ENCODE results near the gene FBXO30. TPM values are rescaled to one million over a fixed set of nuclear protein-coding genes. Genes with fewer than 3 reads are reported as not detected.

FBXO30 gene
- total and polyA plus RNA-seq, 3 experiments from 2014 or later: 1.5 to 8.4 (median 7.9) TPM

- CTCF ChIA-PET: no interaction called here
- Mint-ChIP-seq H3K4me3 (no peak overlapping the region), H3K36me3 (peaks cover 26 to 40% (median 37%) of the 10 kb centered on the region in 3 donors), H3K27ac (peak overlapping the region in 1 of 8 donors; percentile 20), H3K9me3 (no peaks in the 10 kb centered on the region), H3K4me1 (peaks cover 10 to 51% (median 42%) of the 10 kb centered on the region in 3 donors), H3K27me3 (no peaks in the 10 kb centered on the region)
- H3K27me3 ChIP-seq (ENCODE audit: insufficient read depth, low read length, poor library complexity, severe bottlenecking): no peaks in the 10 kb centered on the region
- no peak for DNase-seq
- no peak overlapping the region for H3K4me3 ChIP-seq (ENCODE audit: low read length)
- H3K36me3 ChIP-seq (ENCODE audit: insufficient read depth, low read length): no peaks in the 10 kb centered on the region
- no peaks in the 10 kb centered on the region for H3K9me3 ChIP-seq (ENCODE audit: low read length)
- no peaks in the 10 kb centered on the region for H3K4me1 ChIP-seq (ENCODE audit: insufficient read depth, low read length)
- no peak overlapping the region for H3K27ac ChIP-seq (ENCODE audit: low read depth, low read length)
- POLR2A ChIA-PET: no interaction called here
These were observed 12.5 kb downstream of the FBXO30 start for GRCh38 chr6:145802141-145802540.

DNA sequence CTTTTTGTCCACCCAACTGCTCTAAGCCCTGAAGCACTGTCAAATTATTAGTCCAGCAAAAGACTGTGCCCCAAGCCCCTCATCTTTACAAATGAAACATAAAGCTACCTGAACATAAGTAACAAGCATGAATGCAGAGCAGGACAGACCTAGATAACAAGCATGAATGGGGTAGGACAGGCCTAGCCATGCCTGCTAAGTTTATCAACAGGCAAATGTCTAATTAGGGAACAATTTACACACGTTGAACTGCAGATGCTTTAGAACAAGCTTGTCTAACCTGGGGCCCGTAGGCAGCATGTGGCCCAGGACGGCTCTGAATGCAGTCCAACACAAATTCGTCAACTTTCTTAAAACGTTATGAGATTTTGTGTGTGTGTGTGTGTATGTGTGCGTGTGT lies 13.6 kb downstream of the FBXO30 start:
- Histone ChIP-seq H3K9me3 (ENCODE audit: low read length) (no peaks in the 10 kb centered on the region), H3K27me3 (ENCODE audit: insufficient read depth, low read length, poor library complexity, severe bottlenecking) (no peaks in the 10 kb centered on the region), H3K4me3 (ENCODE audit: low read length) (no peak overlapping the region), H3K36me3 (ENCODE audit: insufficient read depth, low read length) (no peaks in the 10 kb centered on the region), H3K27ac (ENCODE audit: low read depth, low read length) (no peak overlapping the region), H3K4me1 (ENCODE audit: insufficient read depth, low read length) (no peaks in the 10 kb centered on the region)
- DNase-seq: no peak
- H3K27me3 Mint-ChIP-seq: no peaks in the 10 kb centered on the region
- peaks cover 30 to 37% (median 34%) of the 10 kb centered on the region in 3 donors for H3K36me3 Mint-ChIP-seq
- H3K4me3 Mint-ChIP-seq: no peak overlapping the region
- H3K9me3 Mint-ChIP-seq: no peaks in the 10 kb centered on the region
- H3K27ac Mint-ChIP-seq: no peak overlapping the region
- H3K4me1 Mint-ChIP-seq: peaks cover 13 to 57% (median 44%) of the 10 kb centered on the region in 3 donors
- ChIA-PET POLR2A (no interaction called here), CTCF (no interaction called here)

DNA sequence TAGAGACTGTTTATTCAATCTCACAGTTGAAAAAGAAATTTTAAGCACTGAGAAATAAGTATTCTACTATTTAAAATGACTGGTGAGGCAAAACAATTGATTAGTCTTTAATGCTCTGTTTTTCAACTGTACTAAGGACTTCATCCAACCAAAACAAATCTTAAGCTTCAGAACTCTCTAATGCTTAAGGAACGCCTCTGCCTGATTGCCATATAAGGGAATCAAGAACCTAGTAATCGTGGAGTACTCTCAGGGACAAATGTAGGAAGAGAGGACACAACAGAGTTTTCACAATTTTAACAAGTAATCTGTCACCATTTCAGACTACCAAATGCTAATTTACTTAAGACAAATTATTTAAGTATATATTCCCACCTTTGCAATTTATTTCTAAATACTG lies 16.1 kb downstream of the FBXO30 start:
- H3K27me3 ChIP-seq (ENCODE audit: insufficient read depth, low read length, poor library complexity, severe bottlenecking): no peaks in the 10 kb centered on the region
- H3K9me3 ChIP-seq (ENCODE audit: low read length): no peaks in the 10 kb centered on the region
- DNase-seq: no peak
- H3K4me1 ChIP-seq (ENCODE audit: insufficient read depth, low read length): no peaks in the 10 kb centered on the region
- ChIA-PET CTCF (no interaction called here), POLR2A (no interaction called here)
- H3K27me3 Mint-ChIP-seq: no peaks in the 10 kb centered on the region
- H3K27ac ChIP-seq (ENCODE audit: low read depth, low read length): no peak overlapping the region
- peaks cover 14 to 17% (median 17%) of the 10 kb centered on the region in 3 donors for H3K36me3 Mint-ChIP-seq
- H3K27ac Mint-ChIP-seq: no peak overlapping the region
- H3K4me1 Mint-ChIP-seq: peaks cover 12 to 40% (median 29%) of the 10 kb centered on the region in 3 donors
- H3K36me3 ChIP-seq (ENCODE audit: insufficient read depth, low read length): no peaks in the 10 kb centered on the region
- no peak overlapping the region for H3K4me3 ChIP-seq (ENCODE audit: low read length)
- peaks cover 0 to 2% (median 0%) of the 10 kb centered on the region in 5 donors for H3K9me3 Mint-ChIP-seq
- H3K4me3 Mint-ChIP-seq: no peak overlapping the region

- POLR2A ChIA-PET: no interaction called here
- no peaks in the 10 kb centered on the region for H3K27me3 ChIP-seq (ENCODE audit: insufficient read depth, low read length, poor library complexity, severe bottlenecking)
- H3K27ac Mint-ChIP-seq: no peak overlapping the region
- H3K4me1 Mint-ChIP-seq: no peaks in the 10 kb centered on the region
- H3K36me3 ChIP-seq (ENCODE audit: insufficient read depth, low read length): no peaks in the 10 kb centered on the region
- H3K36me3 Mint-ChIP-seq: peaks cover 9 to 50% (median 23%) of the 10 kb centered on the region in 3 donors
- H3K9me3 ChIP-seq (ENCODE audit: low read length): no peaks in the 10 kb centered on the region
- no peaks in the 10 kb centered on the region for H3K4me1 ChIP-seq (ENCODE audit: insufficient read depth, low read length)
- H3K9me3 Mint-ChIP-seq: peaks cover 0 to 24% (median 12%) of the 10 kb centered on the region in 5 donors
- no peak overlapping the region for H3K4me3 ChIP-seq (ENCODE audit: low read length)
- CTCF ChIA-PET: no interaction called here
- H3K27ac ChIP-seq (ENCODE audit: low read depth, low read length): no peak overlapping the region
- H3K27me3 Mint-ChIP-seq: no peaks in the 10 kb centered on the region
- DNase-seq: no peak
- H3K4me3 Mint-ChIP-seq: no peak overlapping the region
These were observed 25.2 kb downstream of the FBXO30 start for GRCh38 chr6:145789443-145789842.

DNA sequence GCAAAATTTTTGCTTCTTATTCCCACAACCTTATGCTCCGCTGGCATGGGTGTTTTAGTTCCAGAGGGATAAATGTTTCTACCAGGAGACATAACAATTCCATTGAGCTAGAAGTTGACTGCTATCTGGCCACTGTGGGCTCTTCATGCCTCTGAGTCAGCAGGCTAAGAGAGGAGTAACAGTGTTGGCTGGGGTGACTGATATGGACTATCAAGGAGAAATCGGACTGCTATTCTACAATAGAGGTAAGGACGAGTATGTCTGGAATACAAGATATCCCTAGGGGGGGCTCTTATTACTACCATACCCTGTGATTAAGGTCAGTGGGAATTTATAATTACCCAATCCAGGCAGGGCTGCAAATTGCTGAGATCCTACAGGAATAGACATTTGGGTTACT lies 26.9 kb downstream of the FBXO30 start:
- H3K9me3 ChIP-seq (ENCODE audit: low read length): no peaks in the 10 kb centered on the region
- DNase-seq: no peak
- H3K27ac Mint-ChIP-seq: no peak overlapping the region
- H3K4me3 Mint-ChIP-seq: no peak overlapping the region
- CTCF ChIA-PET: no interaction called here
- peaks cover 0 to 22% (median 14%) of the 10 kb centered on the region in 5 donors for H3K9me3 Mint-ChIP-seq
- H3K36me3 ChIP-seq (ENCODE audit: insufficient read depth, low read length): no peaks in the 10 kb centered on the region
- H3K4me1 ChIP-seq (ENCODE audit: insufficient read depth, low read length): no peaks in the 10 kb centered on the region
- no peaks in the 10 kb centered on the region for H3K27me3 Mint-ChIP-seq
- no peaks in the 10 kb centered on the region for H3K27me3 ChIP-seq (ENCODE audit: insufficient read depth, low read length, poor library complexity, severe bottlenecking)
- POLR2A ChIA-PET: no interaction called here
- H3K4me1 Mint-ChIP-seq: no peaks in the 10 kb centered on the region
- H3K27ac ChIP-seq (ENCODE audit: low read depth, low read length): no peak overlapping the region
- H3K36me3 Mint-ChIP-seq: peaks cover 4 to 53% (median 22%) of the 10 kb centered on the region in 3 donors
- H3K4me3 ChIP-seq (ENCODE audit: low read length): no peak overlapping the region

GRCh38 chr6:145784683-145785082 lies 29.9 kb downstream of the FBXO30 start:
- Histone ChIP-seq H3K9me3 (ENCODE audit: low read length) (no peaks in the 10 kb centered on the region), H3K4me1 (ENCODE audit: insufficient read depth, low read length) (no peaks in the 10 kb centered on the region), H3K27me3 (ENCODE audit: insufficient read depth, low read length, poor library complexity, severe bottlenecking) (no peaks in the 10 kb centered on the region), H3K4me3 (ENCODE audit: low read length) (no peak overlapping the region), H3K27ac (ENCODE audit: low read depth, low read length) (no peak overlapping the region), H3K36me3 (ENCODE audit: insufficient read depth, low read length) (no peaks in the 10 kb centered on the region)
- Mint-ChIP-seq H3K27ac (no peak overlapping the region), H3K9me3 (peaks cover 3 to 11% (median 5%) of the 10 kb centered on the region in 5 donors), H3K27me3 (peaks cover 0 to 1% of the 10 kb centered on the region in 2 donors), H3K4me1 (no peaks in the 10 kb centered on the region), H3K4me3 (no peak overlapping the region), H3K36me3 (peaks cover 0 to 54% (median 13%) of the 10 kb centered on the region in 3 donors)
- POLR2A ChIA-PET: no interaction called here
- DNase-seq: no peak
- CTCF ChIA-PET: no interaction called here

GRCh38 chr6:145783796-145784195 lies 30.8 kb downstream of the FBXO30 start:
- Histone ChIP-seq H3K4me1 (ENCODE audit: insufficient read depth, low read length) (no peaks in the 10 kb centered on the region), H3K9me3 (ENCODE audit: low read length) (no peaks in the 10 kb centered on the region), H3K27ac (ENCODE audit: low read depth, low read length) (no peak overlapping the region), H3K27me3 (ENCODE audit: insufficient read depth, low read length, poor library complexity, severe bottlenecking) (no peaks in the 10 kb centered on the region), H3K36me3 (ENCODE audit: insufficient read depth, low read length) (no peaks in the 10 kb centered on the region), H3K4me3 (ENCODE audit: low read length) (no peak overlapping the region)
- ChIA-PET CTCF (no interaction called here), POLR2A (no interaction called here)
- DNase-seq: no peak
- H3K4me3 Mint-ChIP-seq: no peak overlapping the region
- peaks cover 2 to 11% (median 5%) of the 10 kb centered on the region in 5 donors for H3K9me3 Mint-ChIP-seq
- H3K27ac Mint-ChIP-seq: no peak overlapping the region
- H3K36me3 Mint-ChIP-seq: peaks cover 0 to 50% (median 11%) of the 10 kb centered on the region in 3 donors
- peaks cover 0 to 1% of the 10 kb centered on the region in 2 donors for H3K27me3 Mint-ChIP-seq
- no peaks in the 10 kb centered on the region for H3K4me1 Mint-ChIP-seq

- Mint-ChIP-seq H3K36me3 (peaks cover 0 to 2% (median 0%) of the 10 kb centered on the region in 3 donors), H3K27ac (no peak overlapping the region), H3K4me1 (no peaks in the 10 kb centered on the region)
These were observed 41.7 kb downstream of the FBXO30 start for GRCh38 chr6:145772846-145773245.

DNA sequence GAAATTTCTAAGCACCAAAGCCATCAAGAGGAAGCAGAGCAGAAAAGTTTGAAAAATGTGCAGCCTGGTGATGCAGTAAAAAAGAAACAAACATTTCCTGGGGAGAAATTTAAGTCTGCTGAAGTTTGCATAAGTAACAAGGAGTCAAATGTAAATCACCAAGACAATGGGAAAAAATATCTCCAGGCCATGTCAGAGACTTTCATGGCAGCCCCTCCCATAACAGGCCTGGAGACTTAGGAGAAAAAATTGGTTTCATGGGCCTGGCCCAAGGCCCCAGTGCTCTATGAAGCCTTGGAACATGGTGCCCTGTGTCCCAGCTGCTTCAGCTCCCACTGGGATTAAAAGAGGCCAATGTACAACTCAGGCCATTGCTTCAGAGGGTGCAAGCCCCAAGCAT lies 49.1 kb downstream of the FBXO30 start:
- H3K27me3 Mint-ChIP-seq: no peaks in the 10 kb centered on the region
- ChIA-PET CTCF (no interaction called here), POLR2A (no interaction called here)
- no peaks in the 10 kb centered on the region for H3K36me3 ChIP-seq (ENCODE audit: insufficient read depth, low read length)
- no peaks in the 10 kb centered on the region for H3K4me1 ChIP-seq (ENCODE audit: insufficient read depth, low read length)
- H3K4me3 Mint-ChIP-seq: no peak overlapping the region
- no peaks in the 10 kb centered on the region for H3K4me1 Mint-ChIP-seq
- H3K36me3 Mint-ChIP-seq: no peaks in the 10 kb centered on the region
- no peak overlapping the region for H3K27ac Mint-ChIP-seq
- no peak for DNase-seq
- no peaks in the 10 kb centered on the region for H3K27me3 ChIP-seq (ENCODE audit: insufficient read depth, low read length, poor library complexity, severe bottlenecking)
- H3K9me3 ChIP-seq (ENCODE audit: low read length): no peaks in the 10 kb centered on the region
- H3K27ac ChIP-seq (ENCODE audit: low read depth, low read length): no peak overlapping the region
- no peak overlapping the region for H3K4me3 ChIP-seq (ENCODE audit: low read length)
- H3K9me3 Mint-ChIP-seq: peaks cover 0 to 7% (median 3%) of the 10 kb centered on the region in 5 donors

More at GRCh38 chr6:145772846-145773245, 41.7 kb downstream of the FBXO30 start:
- H3K27ac ChIP-seq (ENCODE audit: low read depth, low read length): no peak overlapping the region
- no peaks in the 10 kb centered on the region for H3K9me3 ChIP-seq (ENCODE audit: low read length)
- Mint-ChIP-seq H3K4me3 (no peak overlapping the region), H3K27me3 (peaks cover 0 to 9% of the 10 kb centered on the region in 2 donors), H3K9me3 (peaks cover 0 to 19% (median 9%) of the 10 kb centered on the region in 5 donors)
- no peaks in the 10 kb centered on the region for H3K4me1 ChIP-seq (ENCODE audit: insufficient read depth, low read length)
- DNase-seq: no peak
- CTCF ChIA-PET: no interaction called here
- no peak overlapping the region for H3K4me3 ChIP-seq (ENCODE audit: low read length)
- H3K27me3 ChIP-seq (ENCODE audit: insufficient read depth, low read length, poor library complexity, severe bottlenecking): no peaks in the 10 kb centered on the region
- POLR2A ChIA-PET: no interaction called here
- H3K36me3 ChIP-seq (ENCODE audit: insufficient read depth, low read length): no peaks in the 10 kb centered on the region
